Liver (tissue), 9 donors: ENCODE measurements around the gene PF4V1. TPM values are rescaled to one million over a fixed set of nuclear protein-coding genes. Genes with fewer than 3 reads are reported as not detected.

Experiments used
- DNase-seq: peaks from one replicate; pipeline ENCODE4 v3.0.0-alpha.2; 2017; ENCODE audit warnings: low spot score
- H3K27ac ChIP-seq, 2 donors: one replicate each; pipeline ENCODE4 v1.7.0; 2013; ENCODE audit warnings: inconsistent platforms in 2 of 2, low read length in 2 of 2, control low read depth in 1 of 2, low read depth in 1 of 2, mild to moderate bottlenecking in 1 of 2
- H3K27me3 ChIP-seq, 4 donors: one replicate each; pipeline versions ENCODE4 v1.6.1 to v1.7.0; 2013; ENCODE audit warnings: low read length in 3 of 4, inconsistent platforms in 1 of 4, mild to moderate bottlenecking in 1 of 4, moderate library complexity in 1 of 4; ENCODE audit not compliant: control insufficient read depth in 4 of 4, insufficient read depth in 4 of 4
- H3K36me3 ChIP-seq, 4 donors: one replicate each; pipeline versions ENCODE4 v1.6.1 to v1.7.0; 2013; ENCODE audit warnings: low read length in 3 of 4, mild to moderate bottlenecking in 3 of 4, low read depth in 1 of 4, moderate library complexity in 1 of 4; ENCODE audit not compliant: control insufficient read depth in 4 of 4, insufficient read depth in 3 of 4
- H3K4me1 ChIP-seq, 4 donors: one replicate each; pipeline versions ENCODE4 v1.6.1 to v1.7.0; 2013; ENCODE audit warnings: low read length in 3 of 4, mild to moderate bottlenecking in 3 of 4, moderate library complexity in 1 of 4; ENCODE audit not compliant: control insufficient read depth in 4 of 4, insufficient read depth in 4 of 4
- H3K4me3 ChIP-seq, 3 donors: one replicate each; pipeline versions ENCODE4 v1.6.1 to v1.7.0; 2013; ENCODE audit warnings: low read length in 3 of 3, control low read depth in 1 of 3, low read depth in 1 of 3, mild to moderate bottlenecking in 1 of 3
- H3K9ac ChIP-seq, 2 donors: one replicate each; pipeline ENCODE4 v1.7.0; 2013; ENCODE audit warnings: low read length in 2 of 2, mild to moderate bottlenecking in 2 of 2, moderate library complexity in 2 of 2, control low read depth in 1 of 2, low read depth in 1 of 2
- H3K9me3 ChIP-seq, 4 donors: one replicate each; pipeline versions ENCODE4 v1.6.1 to v1.7.0; 2013; ENCODE audit warnings: low read length in 3 of 4; ENCODE audit not compliant: control insufficient read depth in 4 of 4
- EGR1 ChIP-seq, 2 donors: IDR thresholded peaks; 2 replicates each; pipeline ENCODE4 v1.6.1; 2016 to 2018; ENCODE audit warnings: antibody characterized with exemption in 2 of 2, low read depth in 2 of 2
- FOXA1 ChIP-seq: IDR thresholded peaks from 2 replicates; pipeline ENCODE4 v1.6.1; 2016; ENCODE audit warnings: antibody characterized with exemption
- FOXA2 ChIP-seq: IDR thresholded peaks from 2 replicates; pipeline ENCODE4 v1.6.1; 2016; ENCODE audit warnings: antibody characterized with exemption
- GABPA ChIP-seq, 2 donors: IDR thresholded peaks in 1 of 2; conservative IDR thresholded peaks in 1 of 2; 2 replicates each; pipeline ENCODE4 v1.6.1; 2016; ENCODE audit warnings: antibody characterized with exemption in 2 of 2, mild to moderate bottlenecking in 1 of 2, moderate library complexity in 1 of 2
- HNF4A ChIP-seq, 2 donors: conservative IDR thresholded peaks; 2 replicates each; pipeline ENCODE4 v1.6.1; 2016; ENCODE audit warnings: antibody characterized with exemption in 2 of 2, mild to moderate bottlenecking in 2 of 2
- HNF4G ChIP-seq: IDR thresholded peaks from 2 replicates; pipeline ENCODE4 v1.6.1; 2016; ENCODE audit warnings: antibody characterized with exemption
- JUND ChIP-seq, 2 donors: IDR thresholded peaks; 2 replicates each; pipeline ENCODE4 v1.6.1; 2016; ENCODE audit warnings: antibody characterized with exemption in 2 of 2
- NR2F2 ChIP-seq: IDR thresholded peaks from 2 replicates; pipeline ENCODE4 v1.6.1; 2016; ENCODE audit warnings: antibody characterized with exemption
- RAD21 ChIP-seq, 2 donors: IDR thresholded peaks; 2 replicates each; pipeline ENCODE4 v1.6.1; 2016; ENCODE audit warnings: antibody characterized with exemption in 2 of 2, mild to moderate bottlenecking in 2 of 2
- RXRA ChIP-seq, 2 donors: IDR thresholded peaks; 2 replicates each; pipeline ENCODE4 v1.6.1; 2017 to 2018; ENCODE audit warnings: antibody characterized with exemption in 2 of 2, mild to moderate bottlenecking in 1 of 2
- SP1 ChIP-seq: IDR thresholded peaks from 2 replicates; pipeline ENCODE4 v1.6.1; 2018; ENCODE audit warnings: antibody characterized with exemption, mild to moderate bottlenecking
- TAF1 ChIP-seq: conservative IDR thresholded peaks from 2 replicates; pipeline ENCODE4 v1.6.1; 2016; ENCODE audit warnings: antibody characterized with exemption, mild to moderate bottlenecking
- YY1 ChIP-seq: IDR thresholded peaks from 2 replicates; pipeline ENCODE4 v1.6.1; 2016; ENCODE audit warnings: antibody characterized with exemption, mild to moderate bottlenecking
- polyA plus RNA-seq, 2 donors: library from polyadenylated mRNA; stranded (reverse) in 1 of 2; unstranded in 1 of 2; fragments of 200-250 nt in 1 of 2; fragments of >200 nt in 1 of 2; fragmentation: Nextera tagmentation in 1 of 2; extraction: Ambion mirVana in 1 of 2; gene quantifications; one replicate each; pipeline versions ENCODE4 v1.2.1 to v1.2.3, GENCODE V29; 2013 to 2015
- total RNA-seq, 2 donors: library from RNA; depleted of rRNA; stranded (reverse); fragments of >200 nt; gene quantifications; one replicate each; pipeline ENCODE4 v1.2.3, GENCODE V29; 2014
- TF ChIP-seq, protein P1 (sequence below): IDR thresholded peaks from 2 replicates; pipeline ENCODE4 v1.6.1; 2016; ENCODE audit warnings: antibody characterized with exemption
- TF ChIP-seq, protein P2 (sequence below): IDR thresholded peaks from 2 replicates; pipeline ENCODE4 v1.6.1; 2016; ENCODE audit warnings: antibody characterized with exemption, mild to moderate bottlenecking
- TF ChIP-seq, protein P3 (sequence below): IDR thresholded peaks from 2 replicates; pipeline ENCODE4 v1.6.1; 2016; ENCODE audit warnings: antibody characterized with exemption
- TF ChIP-seq, protein P4 (sequence below): IDR thresholded peaks from 2 replicates; pipeline ENCODE4 v1.6.1; 2016; ENCODE audit warnings: antibody characterized with exemption
- TF ChIP-seq, protein P5 (sequence below): fragments of 150-350 bp; IDR thresholded peaks from 2 replicates; pipeline ENCODE4 v1.5.1; 2017; ENCODE audit warnings: improper control_type of control experiment, low read depth, low read length; ENCODE audit not compliant: missing input control
- donor health status: healthy.
- donor health status: healthy.
- donor health status: healthy.
- donor health status: healthy.
- donor health status: healthy.

The PF4V1 gene
- total and polyA plus RNA-seq, 4 donors = 0.16 to 3.4 (median 0.74) TPM; not detected in 1

DNA sequence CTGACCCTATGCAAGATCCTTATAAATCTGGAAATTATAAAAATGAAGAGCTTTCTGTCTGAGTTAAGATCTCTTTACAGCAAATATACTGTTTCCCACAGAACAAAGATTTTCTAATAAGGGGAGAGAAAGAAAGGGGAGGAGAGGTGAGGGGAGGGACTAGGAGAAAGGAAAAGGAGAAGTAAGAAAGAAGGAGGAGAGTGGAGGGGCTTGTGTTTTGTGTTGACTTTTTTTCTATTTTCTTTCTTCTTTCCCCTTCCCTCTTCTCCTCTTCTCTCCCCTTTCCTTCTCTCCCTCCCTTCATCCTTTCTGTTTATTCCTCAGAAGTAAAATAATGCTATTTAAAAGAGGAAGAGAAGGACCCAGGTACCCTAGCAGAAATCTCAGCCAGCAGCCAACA, 10.4 kb upstream of the PF4V1 start:
- H3K27me3 ChIP-seq = no peaks in the 10 kb centered on the region
- no peak for DNase-seq
- H3K4me1 ChIP-seq = peaks cover 0 to under 1% (median 0%) of the 10 kb centered on the region in 4 donors
- no peaks in the 10 kb centered on the region for H3K9me3 ChIP-seq
- no peaks in the 10 kb centered on the region for H3K36me3 ChIP-seq
- TF ChIP-seq, protein P1, sequence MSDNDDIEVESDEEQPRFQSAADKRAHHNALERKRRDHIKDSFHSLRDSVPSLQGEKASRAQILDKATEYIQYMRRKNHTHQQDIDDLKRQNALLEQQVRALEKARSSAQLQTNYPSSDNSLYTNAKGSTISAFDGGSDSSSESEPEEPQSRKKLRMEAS = no peak
- TF ChIP-seq FOXA2 (no peak), HNF4G (no peak)
- no peak overlapping the region for H3K4me3 ChIP-seq
- no peak overlapping the region for H3K9ac ChIP-seq
- no peak overlapping the region for H3K27ac ChIP-seq

DNA sequence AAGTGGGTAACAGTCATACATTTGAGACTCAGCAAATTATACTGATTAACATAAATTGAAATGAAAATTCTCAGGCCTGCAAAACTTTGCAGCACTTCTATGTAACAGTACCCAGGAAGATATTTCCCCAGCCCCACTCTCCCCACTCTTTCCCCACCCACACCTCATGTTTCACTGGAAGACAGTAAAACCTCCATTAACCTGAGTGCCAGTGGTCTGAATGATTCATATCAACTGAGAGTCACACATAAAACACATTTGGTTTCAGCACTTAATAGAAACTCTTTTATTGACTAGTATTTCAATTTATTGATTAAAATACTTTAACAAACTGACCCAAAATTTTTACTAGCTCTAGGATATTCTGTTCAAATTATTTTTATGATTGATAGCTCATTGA, 9.7 kb upstream of the PF4V1 start:
- DNase-seq = no peak
- no peak overlapping the region for H3K9ac ChIP-seq
- H3K27ac ChIP-seq = no peak overlapping the region
- no peaks in the 10 kb centered on the region for H3K9me3 ChIP-seq
- TF ChIP-seq, protein P1 = no peak
- TF ChIP-seq, protein P2, sequence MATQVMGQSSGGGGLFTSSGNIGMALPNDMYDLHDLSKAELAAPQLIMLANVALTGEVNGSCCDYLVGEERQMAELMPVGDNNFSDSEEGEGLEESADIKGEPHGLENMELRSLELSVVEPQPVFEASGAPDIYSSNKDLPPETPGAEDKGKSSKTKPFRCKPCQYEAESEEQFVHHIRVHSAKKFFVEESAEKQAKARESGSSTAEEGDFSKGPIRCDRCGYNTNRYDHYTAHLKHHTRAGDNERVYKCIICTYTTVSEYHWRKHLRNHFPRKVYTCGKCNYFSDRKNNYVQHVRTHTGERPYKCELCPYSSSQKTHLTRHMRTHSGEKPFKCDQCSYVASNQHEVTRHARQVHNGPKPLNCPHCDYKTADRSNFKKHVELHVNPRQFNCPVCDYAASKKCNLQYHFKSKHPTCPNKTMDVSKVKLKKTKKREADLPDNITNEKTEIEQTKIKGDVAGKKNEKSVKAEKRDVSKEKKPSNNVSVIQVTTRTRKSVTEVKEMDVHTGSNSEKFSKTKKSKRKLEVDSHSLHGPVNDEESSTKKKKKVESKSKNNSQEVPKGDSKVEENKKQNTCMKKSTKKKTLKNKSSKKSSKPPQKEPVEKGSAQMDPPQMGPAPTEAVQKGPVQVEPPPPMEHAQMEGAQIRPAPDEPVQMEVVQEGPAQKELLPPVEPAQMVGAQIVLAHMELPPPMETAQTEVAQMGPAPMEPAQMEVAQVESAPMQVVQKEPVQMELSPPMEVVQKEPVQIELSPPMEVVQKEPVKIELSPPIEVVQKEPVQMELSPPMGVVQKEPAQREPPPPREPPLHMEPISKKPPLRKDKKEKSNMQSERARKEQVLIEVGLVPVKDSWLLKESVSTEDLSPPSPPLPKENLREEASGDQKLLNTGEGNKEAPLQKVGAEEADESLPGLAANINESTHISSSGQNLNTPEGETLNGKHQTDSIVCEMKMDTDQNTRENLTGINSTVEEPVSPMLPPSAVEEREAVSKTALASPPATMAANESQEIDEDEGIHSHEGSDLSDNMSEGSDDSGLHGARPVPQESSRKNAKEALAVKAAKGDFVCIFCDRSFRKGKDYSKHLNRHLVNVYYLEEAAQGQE = no peak
- TF ChIP-seq SP1 (no peak), EGR1 (IDR thresholded peaks at IDR 0.05; ENCODE audit: low read depth in 2 of 2) (no peak), TAF1 (no peak), HNF4A (conservative IDR thresholded peaks at IDR 0.05) (no peak), FOXA2 (no peak), HNF4G (no peak), RXRA (IDR thresholded peaks at IDR 0.05) (no peak), FOXA1 (no peak), GABPA (IDR thresholded peaks at IDR 0.05 in 1 of 2, conservative IDR thresholded peaks at IDR 0.05 in 1 of 2) (no peak), JUND (IDR thresholded peaks at IDR 0.05) (no peak), NR2F2 (no peak), YY1 (no peak), RAD21 (IDR thresholded peaks at IDR 0.05) (no peak)
- TF ChIP-seq, protein P3, sequence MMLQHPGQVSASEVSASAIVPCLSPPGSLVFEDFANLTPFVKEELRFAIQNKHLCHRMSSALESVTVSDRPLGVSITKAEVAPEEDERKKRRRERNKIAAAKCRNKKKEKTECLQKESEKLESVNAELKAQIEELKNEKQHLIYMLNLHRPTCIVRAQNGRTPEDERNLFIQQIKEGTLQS = no peak
- TF ChIP-seq, protein P4, sequence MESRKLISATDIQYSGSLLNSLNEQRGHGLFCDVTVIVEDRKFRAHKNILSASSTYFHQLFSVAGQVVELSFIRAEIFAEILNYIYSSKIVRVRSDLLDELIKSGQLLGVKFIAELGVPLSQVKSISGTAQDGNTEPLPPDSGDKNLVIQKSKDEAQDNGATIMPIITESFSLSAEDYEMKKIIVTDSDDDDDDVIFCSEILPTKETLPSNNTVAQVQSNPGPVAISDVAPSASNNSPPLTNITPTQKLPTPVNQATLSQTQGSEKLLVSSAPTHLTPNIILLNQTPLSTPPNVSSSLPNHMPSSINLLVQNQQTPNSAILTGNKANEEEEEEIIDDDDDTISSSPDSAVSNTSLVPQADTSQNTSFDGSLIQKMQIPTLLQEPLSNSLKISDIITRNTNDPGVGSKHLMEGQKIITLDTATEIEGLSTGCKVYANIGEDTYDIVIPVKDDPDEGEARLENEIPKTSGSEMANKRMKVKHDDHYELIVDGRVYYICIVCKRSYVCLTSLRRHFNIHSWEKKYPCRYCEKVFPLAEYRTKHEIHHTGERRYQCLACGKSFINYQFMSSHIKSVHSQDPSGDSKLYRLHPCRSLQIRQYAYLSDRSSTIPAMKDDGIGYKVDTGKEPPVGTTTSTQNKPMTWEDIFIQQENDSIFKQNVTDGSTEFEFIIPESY = no peak
- TF ChIP-seq, protein P5, sequence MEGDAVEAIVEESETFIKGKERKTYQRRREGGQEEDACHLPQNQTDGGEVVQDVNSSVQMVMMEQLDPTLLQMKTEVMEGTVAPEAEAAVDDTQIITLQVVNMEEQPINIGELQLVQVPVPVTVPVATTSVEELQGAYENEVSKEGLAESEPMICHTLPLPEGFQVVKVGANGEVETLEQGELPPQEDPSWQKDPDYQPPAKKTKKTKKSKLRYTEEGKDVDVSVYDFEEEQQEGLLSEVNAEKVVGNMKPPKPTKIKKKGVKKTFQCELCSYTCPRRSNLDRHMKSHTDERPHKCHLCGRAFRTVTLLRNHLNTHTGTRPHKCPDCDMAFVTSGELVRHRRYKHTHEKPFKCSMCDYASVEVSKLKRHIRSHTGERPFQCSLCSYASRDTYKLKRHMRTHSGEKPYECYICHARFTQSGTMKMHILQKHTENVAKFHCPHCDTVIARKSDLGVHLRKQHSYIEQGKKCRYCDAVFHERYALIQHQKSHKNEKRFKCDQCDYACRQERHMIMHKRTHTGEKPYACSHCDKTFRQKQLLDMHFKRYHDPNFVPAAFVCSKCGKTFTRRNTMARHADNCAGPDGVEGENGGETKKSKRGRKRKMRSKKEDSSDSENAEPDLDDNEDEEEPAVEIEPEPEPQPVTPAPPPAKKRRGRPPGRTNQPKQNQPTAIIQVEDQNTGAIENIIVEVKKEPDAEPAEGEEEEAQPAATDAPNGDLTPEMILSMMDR = no peak
- H3K27me3 ChIP-seq = no peaks in the 10 kb centered on the region
- H3K4me3 ChIP-seq = no peak overlapping the region
- no peaks in the 10 kb centered on the region for H3K36me3 ChIP-seq
- H3K4me1 ChIP-seq = peaks cover 0 to 7% (median under 1%) of the 10 kb centered on the region in 4 donors
